K562 (cell line): ENCODE measurements around the gene PAQR8. TPM values are rescaled to one million over a fixed set of nuclear protein-coding genes. Genes with fewer than 3 reads are reported as not detected.
A peak's percentile ranks its signal among the peaks of the same experiment; 100 is the strongest.

Experiments used
- CCNT2 ChIP-seq: IDR thresholded peaks from 2 replicates; pipeline ENCODE4 v1.6.1; 2011; ENCODE audit warnings: borderline replicate concordance, low read depth, mild to moderate bottlenecking, moderate library complexity, mixed read lengths, low read length; ENCODE audit not compliant: insufficient read length; ENCODE audit errors: extremely low read depth
- EGR1 ChIP-seq: fragments of 450-650 bp; conservative IDR thresholded peaks from 2 replicates; pipeline ENCODE4 v1.6.1; 2017; ENCODE audit warnings: mild to moderate bottlenecking
- ETV5 ChIP-seq: sonication (generic); formaldehyde crosslinking; IDR thresholded peaks from 2 replicates; pipeline ENCODE4 v1.4.0; 2020; ENCODE audit warnings: low read depth, mild to moderate bottlenecking, missing genetic modification reagents
- HCFC1 ChIP-seq: IDR thresholded peaks from 2 replicates; pipeline ENCODE4 v1.6.1; 2012; ENCODE audit warnings: low read depth, low read length, improper control_type of control experiment
- HDAC1 ChIP-seq, 2 experiments: fragments of 450-650 bp; IDR thresholded peaks; 2 replicates each; pipeline ENCODE4 v1.6.1; 2016 to 2017; ENCODE audit warnings: inconsistent platforms in 1 of 2, mild to moderate bottlenecking in 1 of 2, moderate library complexity in 1 of 2
- HMGN3 ChIP-seq: IDR thresholded peaks from 2 replicates; pipeline ENCODE4 v1.6.1; 2011; ENCODE audit warnings: borderline replicate concordance, low read depth, mild to moderate bottlenecking, mixed read lengths, low read length; ENCODE audit not compliant: insufficient read length; ENCODE audit errors: extremely low read depth
- MXI1 ChIP-seq: IDR thresholded peaks from 2 replicates; pipeline ENCODE4 v1.6.1; 2011; ENCODE audit warnings: low read depth, mild to moderate bottlenecking, improper control_type of control experiment, low read length
- NCOA1 ChIP-seq: fragments of 450-650 bp; IDR thresholded peaks from 2 replicates; pipeline ENCODE4 v1.6.1; 2016; ENCODE audit warnings: low read depth
- PHF8 ChIP-seq: fragments of 200-600 bp; sonication (generic); IDR thresholded peaks from 2 replicates; pipeline ENCODE4 v1.6.1; 2012; ENCODE audit warnings: mixed run types, mild to moderate bottlenecking, inconsistent platforms, low read length, moderate library complexity, borderline replicate concordance
- RB1 ChIP-seq: fragments of 450-650 bp; IDR thresholded peaks from 2 replicates; pipeline ENCODE4 v1.6.1; 2017; ENCODE audit warnings: low read depth, mild to moderate bottlenecking
- RNF2 ChIP-seq: sonication (generic); IDR thresholded peaks from 2 replicates; pipeline ENCODE4 v1.6.1; 2016
- SETDB1 ChIP-seq: IDR thresholded peaks from one replicate; pipeline ENCODE4 v1.6.1; 2012; ENCODE audit warnings: low read length, control low read depth, inconsistent platforms
- SMAD1 ChIP-seq: fragments of 150-350 bp; IDR thresholded peaks from 2 replicates; pipeline ENCODE4 v1.6.1; 2014; ENCODE audit warnings: low read length, low read depth; ENCODE audit not compliant: partially characterized antibody
- TAF1 ChIP-seq: IDR thresholded peaks from 2 replicates; pipeline ENCODE4 v1.6.1; 2011; ENCODE audit warnings: mild to moderate bottlenecking, low read length, moderate library complexity; ENCODE audit not compliant: insufficient read depth, control insufficient read depth, severe bottlenecking; ENCODE audit errors: extremely low read depth
- ZNF274 ChIP-seq: IDR thresholded peaks from 2 replicates; pipeline ENCODE4 v1.6.1; 2011; ENCODE audit warnings: low read depth, mild to moderate bottlenecking, low read length, moderate library complexity, borderline replicate concordance
- polyA plus RNA-seq, 8 experiments: library from polyadenylated mRNA; depleted of rRNA in 4 of 8; stranded (reverse) in 5 of 8; unstranded in 3 of 8; fragments of >200 nt; fragmentation: Nextera tagmentation in 2 of 8; fragmentation: Illumina TruSeq in 1 of 8; extraction: Ambion mirVana in 2 of 8; extraction: Trizol in 1 of 8; gene quantifications; 2 replicates each; pipeline versions ENCODE4 v1.2.1 to v1.2.3, GENCODE V29; 2011 to 2014; ENCODE audit warnings: inconsistent platforms in 1 of 8, missing spikeins in 1 of 8
- total RNA-seq, 7 experiments: library from RNA; depleted of rRNA in 6 of 7; stranded (reverse); fragments of >200 nt in 6 of 7; fragmentation: Illumina TruSeq in 2 of 7; extraction: Trizol in 2 of 7; gene quantifications; 2 replicates each; pipeline versions ENCODE4 v1.2.1 to v1.2.3, GENCODE V29; 2011 to 2021; ENCODE audit warnings: low replicate concordance in 1 of 7
- TF ChIP-seq, protein P1 (sequence below), 2 experiments: fragments of 200-800 bp in 1 of 2; sonication (Bioruptor generic) in 1 of 2; sonication (generic) in 1 of 2; formaldehyde crosslinking in 1 of 2; IDR thresholded peaks in 1 of 2; conservative IDR thresholded peaks in 1 of 2; 2 replicates each; pipeline versions ENCODE4 v1.5.0 to v1.6.1; 2016 to 2020; ENCODE audit warnings: missing compliant biosample characterization in 1 of 2, missing genetic modification characterization in 1 of 2, missing genetic modification reagents in 1 of 2
- TF ChIP-seq, protein P2 (sequence below): fragments of 450-650 bp; IDR thresholded peaks from 2 replicates; pipeline ENCODE4 v1.6.1; 2016; ENCODE audit warnings: mild to moderate bottlenecking
- TF ChIP-seq, protein P3 (sequence below): sonication (generic); IDR thresholded peaks from 2 replicates; pipeline ENCODE4 v1.6.1; 2016
- TF ChIP-seq, protein P4 (sequence below): sonication (generic); formaldehyde crosslinking; IDR thresholded peaks from 2 replicates; pipeline ENCODE4 v1.4.0; 2020; ENCODE audit warnings: mild to moderate bottlenecking, missing genetic modification reagents

The PAQR8 gene
- total and polyA plus RNA-seq, 9 of the 15 experiments (the other 6 are each of a cell fraction or from before 2014, with no cell fraction given) = 1.4 to 10.2 (median 3.5) TPM

DNA sequence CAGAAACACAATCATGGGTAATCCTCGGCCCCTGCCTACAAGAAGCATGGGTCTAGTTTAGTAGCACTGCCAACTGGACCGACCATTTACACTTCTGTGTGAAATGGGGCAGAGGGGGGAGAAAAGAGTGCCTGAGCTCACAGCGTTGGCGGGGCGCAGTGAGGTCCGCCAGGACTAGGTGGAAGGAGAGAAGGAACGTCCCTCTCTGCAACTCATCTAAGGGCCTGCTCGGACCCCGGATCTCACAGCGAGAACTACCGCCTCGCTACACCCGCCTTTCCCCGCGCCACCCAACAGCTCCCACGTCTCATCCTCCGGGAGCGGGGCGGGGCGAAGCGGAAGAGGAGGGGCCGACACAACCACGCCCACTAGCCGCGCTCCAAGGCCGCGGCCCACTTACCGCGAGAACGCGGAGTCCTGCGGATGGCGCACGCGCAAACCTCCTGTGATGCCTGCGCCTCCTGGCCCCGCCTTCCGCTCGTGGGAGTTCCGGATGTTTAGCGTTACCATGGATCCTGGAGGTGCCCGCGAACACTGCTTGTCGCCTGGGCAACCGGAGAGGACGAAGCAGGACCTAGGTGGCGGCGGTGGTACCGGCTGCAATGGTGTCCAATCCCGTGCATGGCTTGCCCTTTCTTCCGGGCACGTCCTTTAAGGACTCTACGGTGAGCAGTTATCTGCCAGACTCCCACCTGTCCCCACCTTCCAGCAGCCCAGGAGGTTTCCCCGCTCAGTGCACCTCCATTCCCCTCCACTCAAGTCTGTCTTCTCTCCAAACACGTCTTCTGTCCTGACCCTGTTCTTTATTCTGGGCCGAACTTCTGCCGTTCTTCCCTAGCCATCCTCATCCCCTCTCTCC is 58.1 kb downstream of the PAQR8 start, which contains the start of gene EFHC1 (continued):
- no peak for TF ChIP-seq NCOA1
- TF ChIP-seq PHF8 = peak; percentile 93; the same call in 1 of the 2 replicates
- peak; percentile 2 for TF ChIP-seq HCFC1
- TF ChIP-seq, protein P1, sequence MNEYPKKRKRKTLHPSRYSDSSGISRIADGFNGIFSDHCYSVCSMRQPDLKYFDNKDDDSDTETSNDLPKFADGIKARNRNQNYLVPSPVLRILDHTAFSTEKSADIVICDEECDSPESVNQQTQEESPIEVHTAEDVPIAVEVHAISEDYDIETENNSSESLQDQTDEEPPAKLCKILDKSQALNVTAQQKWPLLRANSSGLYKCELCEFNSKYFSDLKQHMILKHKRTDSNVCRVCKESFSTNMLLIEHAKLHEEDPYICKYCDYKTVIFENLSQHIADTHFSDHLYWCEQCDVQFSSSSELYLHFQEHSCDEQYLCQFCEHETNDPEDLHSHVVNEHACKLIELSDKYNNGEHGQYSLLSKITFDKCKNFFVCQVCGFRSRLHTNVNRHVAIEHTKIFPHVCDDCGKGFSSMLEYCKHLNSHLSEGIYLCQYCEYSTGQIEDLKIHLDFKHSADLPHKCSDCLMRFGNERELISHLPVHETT (CRISPR knock-in tag; conservative IDR thresholded peaks at IDR 0.05 in 1 of 2, IDR thresholded peaks at IDR 0.05 in 1 of 2) = peak in 1 of 2 experiments; percentile 15; a peak in 1 of 4 replicates
- TF ChIP-seq CCNT2 = peak; percentile 63
- TF ChIP-seq MXI1 = peak; percentile 99
- TF ChIP-seq RB1 = peak; percentile 81
- TF ChIP-seq EGR1 = peak; percentile 67
- TF ChIP-seq ETV5 (CRISPR knock-in tag) = peak; percentile 94
- TF ChIP-seq ZNF274 = no peak
- TF ChIP-seq TAF1 = peak; percentile 79
- TF ChIP-seq RNF2 = peak; percentile 44; the same call in 1 of the 2 replicates
- TF ChIP-seq HMGN3 = peak; percentile 30
- TF ChIP-seq, protein P2, sequence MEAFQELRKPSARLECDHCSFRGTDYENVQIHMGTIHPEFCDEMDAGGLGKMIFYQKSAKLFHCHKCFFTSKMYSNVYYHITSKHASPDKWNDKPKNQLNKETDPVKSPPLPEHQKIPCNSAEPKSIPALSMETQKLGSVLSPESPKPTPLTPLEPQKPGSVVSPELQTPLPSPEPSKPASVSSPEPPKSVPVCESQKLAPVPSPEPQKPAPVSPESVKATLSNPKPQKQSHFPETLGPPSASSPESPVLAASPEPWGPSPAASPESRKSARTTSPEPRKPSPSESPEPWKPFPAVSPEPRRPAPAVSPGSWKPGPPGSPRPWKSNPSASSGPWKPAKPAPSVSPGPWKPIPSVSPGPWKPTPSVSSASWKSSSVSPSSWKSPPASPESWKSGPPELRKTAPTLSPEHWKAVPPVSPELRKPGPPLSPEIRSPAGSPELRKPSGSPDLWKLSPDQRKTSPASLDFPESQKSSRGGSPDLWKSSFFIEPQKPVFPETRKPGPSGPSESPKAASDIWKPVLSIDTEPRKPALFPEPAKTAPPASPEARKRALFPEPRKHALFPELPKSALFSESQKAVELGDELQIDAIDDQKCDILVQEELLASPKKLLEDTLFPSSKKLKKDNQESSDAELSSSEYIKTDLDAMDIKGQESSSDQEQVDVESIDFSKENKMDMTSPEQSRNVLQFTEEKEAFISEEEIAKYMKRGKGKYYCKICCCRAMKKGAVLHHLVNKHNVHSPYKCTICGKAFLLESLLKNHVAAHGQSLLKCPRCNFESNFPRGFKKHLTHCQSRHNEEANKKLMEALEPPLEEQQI = 0 out of 2 replicates have a peak, but pooled peaks have one; percentile 34
- TF ChIP-seq HDAC1 (IDR thresholded peaks at IDR 0.05) = peak in 1 of 2 experiments; percentile 86; a peak in 2 of 4 replicates
- no peak for TF ChIP-seq SMAD1
- TF ChIP-seq, protein P3, sequence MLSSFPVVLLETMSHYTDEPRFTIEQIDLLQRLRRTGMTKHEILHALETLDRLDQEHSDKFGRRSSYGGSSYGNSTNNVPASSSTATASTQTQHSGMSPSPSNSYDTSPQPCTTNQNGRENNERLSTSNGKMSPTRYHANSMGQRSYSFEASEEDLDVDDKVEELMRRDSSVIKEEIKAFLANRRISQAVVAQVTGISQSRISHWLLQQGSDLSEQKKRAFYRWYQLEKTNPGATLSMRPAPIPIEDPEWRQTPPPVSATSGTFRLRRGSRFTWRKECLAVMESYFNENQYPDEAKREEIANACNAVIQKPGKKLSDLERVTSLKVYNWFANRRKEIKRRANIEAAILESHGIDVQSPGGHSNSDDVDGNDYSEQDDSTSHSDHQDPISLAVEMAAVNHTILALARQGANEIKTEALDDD = 0 out of 2 replicates have a peak, but pooled peaks have one; percentile 33
- TF ChIP-seq, protein P4, sequence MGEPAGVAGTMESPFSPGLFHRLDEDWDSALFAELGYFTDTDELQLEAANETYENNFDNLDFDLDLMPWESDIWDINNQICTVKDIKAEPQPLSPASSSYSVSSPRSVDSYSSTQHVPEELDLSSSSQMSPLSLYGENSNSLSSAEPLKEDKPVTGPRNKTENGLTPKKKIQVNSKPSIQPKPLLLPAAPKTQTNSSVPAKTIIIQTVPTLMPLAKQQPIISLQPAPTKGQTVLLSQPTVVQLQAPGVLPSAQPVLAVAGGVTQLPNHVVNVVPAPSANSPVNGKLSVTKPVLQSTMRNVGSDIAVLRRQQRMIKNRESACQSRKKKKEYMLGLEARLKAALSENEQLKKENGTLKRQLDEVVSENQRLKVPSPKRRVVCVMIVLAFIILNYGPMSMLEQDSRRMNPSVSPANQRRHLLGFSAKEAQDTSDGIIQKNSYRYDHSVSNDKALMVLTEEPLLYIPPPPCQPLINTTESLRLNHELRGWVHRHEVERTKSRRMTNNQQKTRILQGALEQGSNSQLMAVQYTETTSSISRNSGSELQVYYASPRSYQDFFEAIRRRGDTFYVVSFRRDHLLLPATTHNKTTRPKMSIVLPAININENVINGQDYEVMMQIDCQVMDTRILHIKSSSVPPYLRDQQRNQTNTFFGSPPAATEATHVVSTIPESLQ (CRISPR knock-in tag) = no peak
- peak; percentile 79 for TF ChIP-seq SETDB1
